Stimulated activated CD4-positive, alpha-beta T cell treated with anti-CD3 and anti-CD28 coated beads, Interleukin-15, amount 100 ng/mL, for 24 hours (primary cell): Measurements from ENCODE around the gene PTPN4.

Source experiments
- DNase-seq: peaks from one replicate; pipeline ENCODE4 v3.0.0-alpha.2; 2020

PTPN4 gene

GRCh38 chr2:119860924-119861323, 101.2 kb downstream of the PTPN4 start:
- DNase-seq, result no peak

DNA sequence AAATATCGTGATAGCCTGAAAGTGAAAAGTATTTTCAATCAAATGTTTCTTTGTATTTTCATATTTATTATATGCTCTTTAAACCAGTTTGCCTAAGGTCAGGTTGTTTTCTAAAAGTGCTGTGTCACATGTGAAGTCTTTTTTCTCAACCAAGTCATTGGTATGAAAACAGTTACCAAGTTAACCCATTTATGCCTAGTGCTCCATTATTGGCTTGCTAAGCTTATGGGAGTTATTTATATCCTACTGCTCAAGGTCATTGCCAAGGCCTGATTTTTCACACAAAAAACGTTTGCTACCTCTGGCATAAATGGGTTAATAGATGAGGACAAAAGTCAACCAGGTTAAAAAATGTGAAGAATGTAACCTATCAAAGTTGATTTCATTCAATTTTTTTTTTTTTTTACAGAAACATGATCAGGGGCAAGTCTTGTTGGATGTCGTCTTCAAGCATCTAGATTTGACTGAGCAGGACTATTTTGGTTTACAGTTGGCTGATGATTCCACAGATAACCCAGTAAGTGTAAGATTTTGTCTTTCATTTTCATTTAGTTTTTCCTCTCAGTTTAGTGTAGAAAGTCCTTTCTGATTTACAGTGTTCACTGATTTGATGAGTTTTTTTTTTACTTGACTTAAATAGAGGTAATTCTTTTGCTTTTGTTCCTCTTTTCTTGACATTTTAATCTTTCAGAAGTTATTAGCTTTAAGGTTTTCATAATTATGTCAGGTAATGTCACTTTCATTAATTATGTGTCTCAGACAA, 102.6 kb downstream of the PTPN4 start:
- DNase-seq, result no peak

DNA sequence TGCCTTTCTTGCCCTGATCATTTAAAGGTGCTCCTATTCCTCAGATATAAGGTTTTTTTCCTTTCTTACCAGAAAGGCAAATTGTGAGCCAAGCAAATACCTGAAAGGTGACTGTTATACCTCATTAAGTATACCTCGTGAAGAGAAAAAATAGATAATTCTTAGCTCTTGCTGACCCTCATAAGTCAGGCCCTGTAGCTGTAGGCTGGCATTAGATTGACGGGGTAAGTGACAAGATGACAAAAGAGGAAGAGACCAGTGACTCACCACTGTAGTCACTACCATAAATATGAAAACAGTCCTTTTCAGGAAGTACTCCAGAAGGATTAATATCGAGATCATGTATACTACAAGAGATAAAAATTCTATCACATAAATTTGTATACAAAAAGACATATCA, 104.6 kb downstream of the PTPN4 start:
- no peak for DNase-seq

GRCh38 chr2:119871725-119872124, 112.0 kb downstream of the PTPN4 start:
- no peak for DNase-seq

DNA sequence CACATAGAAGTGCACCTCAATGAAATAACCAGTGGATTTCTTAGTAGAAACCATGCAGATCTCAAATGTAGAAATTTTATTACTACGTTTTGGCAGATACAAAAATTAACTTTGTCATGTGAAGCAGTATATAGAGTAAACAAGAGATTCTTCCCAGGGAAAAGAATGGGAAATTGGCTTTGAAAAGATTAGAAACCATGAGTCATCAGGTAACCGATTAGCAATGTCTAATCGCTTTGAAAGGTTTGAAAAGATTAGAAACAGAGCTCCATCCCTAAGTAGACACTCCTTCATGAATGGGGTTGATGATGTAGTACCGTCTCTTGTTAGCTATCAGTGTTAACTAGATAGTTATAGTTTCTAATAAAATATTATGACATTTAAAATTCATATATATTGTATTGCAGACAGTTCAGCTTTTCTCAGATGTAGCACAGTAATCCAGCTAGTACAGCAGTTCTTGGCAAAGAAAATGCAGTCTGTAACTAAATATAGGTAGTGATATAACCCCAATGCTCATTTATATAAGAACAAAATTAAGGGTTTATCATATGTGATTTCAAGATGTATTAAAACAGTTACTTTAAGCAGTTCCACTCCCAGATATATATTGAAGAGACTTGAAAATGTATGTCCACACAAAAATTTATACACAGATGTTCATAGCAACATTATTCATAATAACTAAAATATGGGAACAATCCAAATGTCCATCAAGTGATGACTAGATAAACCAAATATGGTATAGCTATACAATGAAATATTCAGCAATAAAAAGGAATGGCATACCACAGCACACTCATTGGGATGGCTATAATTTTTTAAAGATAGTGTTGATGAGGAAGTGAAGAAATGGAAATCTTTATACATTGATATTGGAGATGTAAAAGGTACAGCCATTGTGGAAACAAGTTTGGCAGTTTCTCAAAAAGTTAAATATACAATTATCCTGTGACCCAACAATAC, 113.9 kb downstream of the PTPN4 start:
- no peak for DNase-seq

- no peak for DNase-seq
These were observed 119.8 kb downstream of the PTPN4 start for GRCh38 chr2:119879502-119879901.

- no peak for DNase-seq
These were observed 129.0 kb downstream of the PTPN4 start for GRCh38 chr2:119888680-119889079.

DNA sequence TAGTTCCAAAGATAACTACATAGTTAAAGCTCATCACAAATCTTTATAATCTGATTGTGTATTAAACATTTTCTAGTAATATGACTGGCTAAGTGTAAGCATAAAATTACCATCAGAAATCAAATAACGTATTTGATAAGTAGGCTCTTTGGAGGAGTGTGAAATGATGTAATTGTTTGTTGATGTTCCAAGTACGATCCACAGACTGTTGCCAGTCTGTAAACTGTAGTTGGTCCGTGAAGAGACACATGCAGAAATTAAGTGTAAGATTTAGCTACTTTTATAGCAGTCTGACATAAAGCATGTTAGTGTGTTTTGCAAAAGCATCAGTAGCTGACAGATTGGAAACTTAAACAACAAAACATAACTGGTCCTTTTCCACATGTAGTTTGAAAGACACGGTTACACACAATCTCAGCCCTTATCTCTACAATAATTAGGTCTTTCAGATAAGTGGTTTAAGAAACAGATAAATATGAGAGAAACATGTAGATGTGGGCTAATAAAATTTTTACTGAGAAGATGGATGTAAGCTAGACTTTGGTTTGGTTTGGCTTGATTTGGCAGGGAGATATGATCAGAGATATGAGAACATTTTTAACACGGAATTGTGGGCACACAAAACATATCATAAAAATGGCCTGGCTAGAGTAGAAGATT, 138.1 kb downstream of the PTPN4 start:
- DNase-seq, result no peak

DNA sequence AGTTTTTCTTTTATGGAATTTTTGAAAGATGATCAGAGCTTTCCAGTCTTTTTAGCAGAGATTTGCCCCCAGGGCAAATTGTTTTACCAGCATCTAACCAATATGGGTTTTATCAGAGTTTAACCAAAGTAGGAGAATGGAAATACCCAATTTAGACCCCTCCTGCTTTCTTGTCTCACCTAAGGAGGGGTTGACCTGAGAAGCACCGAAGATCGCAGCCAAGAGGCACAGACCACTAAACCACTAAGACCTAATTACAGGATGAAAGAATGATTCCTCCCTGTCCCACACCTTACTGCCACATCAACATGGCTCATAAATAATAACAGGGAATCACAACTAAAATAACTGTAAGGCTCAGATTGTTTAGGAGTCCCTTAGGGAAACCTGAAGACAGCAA, 141.3 kb downstream of the PTPN4 start:
- DNase-seq, result no peak

GRCh38 chr2:119910566-119910965, 150.8 kb downstream of the PTPN4 start:
- no peak for DNase-seq

DNA sequence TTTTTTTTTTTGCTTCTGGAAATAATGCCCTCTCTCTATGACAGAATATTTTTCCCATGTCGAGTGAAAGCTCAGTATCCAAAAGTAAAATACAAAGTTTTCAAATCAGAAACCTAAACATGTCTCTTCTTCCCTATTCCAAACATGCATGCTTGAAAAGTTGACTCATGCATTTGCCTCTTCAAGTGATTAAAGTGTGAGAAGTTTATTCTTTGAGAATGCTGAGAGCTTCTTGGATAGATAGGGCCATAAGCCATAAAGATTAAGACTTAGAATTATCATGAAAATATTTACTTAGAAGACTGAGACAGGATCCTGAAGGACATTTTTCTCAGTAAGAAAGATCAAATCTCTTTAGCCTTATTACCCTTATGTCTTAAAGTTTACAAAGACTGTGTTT, 154.5 kb downstream of the PTPN4 start:
- DNase-seq, result no peak

GRCh38 chr2:119921825-119922224, 162.1 kb downstream of the PTPN4 start:
- DNase-seq, result no peak

- no peak for DNase-seq
These were observed 163.0 kb downstream of the PTPN4 start for GRCh38 chr2:119922699-119923098.

GRCh38 chr2:119929537-119929936, 169.8 kb downstream of the PTPN4 start:
- DNase-seq, result no peak

DNA sequence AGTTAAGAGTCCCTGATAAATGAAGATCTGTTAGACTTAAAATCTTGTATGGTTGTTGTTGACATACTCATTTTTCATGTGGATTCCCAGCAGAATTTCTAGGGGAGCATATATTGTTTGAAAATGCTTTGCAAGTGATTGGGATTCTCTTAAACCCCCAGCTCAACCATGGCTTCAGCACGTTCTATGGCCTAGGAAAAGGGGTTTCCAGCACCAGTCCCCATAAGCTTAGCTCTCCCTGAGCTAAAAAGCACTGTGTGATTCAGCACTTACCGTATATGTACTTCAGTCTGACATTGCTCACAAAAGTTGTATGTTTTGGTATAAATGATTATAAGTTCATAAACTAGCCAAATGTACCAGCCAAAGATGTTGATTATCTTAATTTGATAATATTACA, 173.1 kb downstream of the PTPN4 start:
- no peak for DNase-seq

- no peak for DNase-seq
These were observed 174.6 kb downstream of the PTPN4 start for GRCh38 chr2:119934319-119934718.

DNA sequence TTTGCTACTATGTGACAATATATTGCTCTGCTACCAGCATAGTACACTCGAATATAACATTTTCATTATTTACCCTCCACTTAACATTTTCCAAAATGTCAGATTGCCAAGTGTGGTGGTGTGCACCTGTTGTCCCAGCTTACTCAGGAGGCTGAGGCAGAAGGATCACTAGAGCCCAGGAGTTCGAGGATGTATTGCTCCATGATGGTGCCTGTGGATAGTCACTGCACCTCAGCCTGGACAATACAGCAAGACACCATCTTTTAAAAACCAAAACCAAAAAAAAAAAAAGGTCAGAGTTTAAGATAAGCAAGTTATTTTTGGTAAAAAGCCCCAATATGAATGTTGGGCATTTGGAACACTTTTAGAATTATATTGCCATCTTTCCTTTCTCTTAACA, 178.0 kb downstream of the PTPN4 start:
- DNase-seq, result no peak

DNA sequence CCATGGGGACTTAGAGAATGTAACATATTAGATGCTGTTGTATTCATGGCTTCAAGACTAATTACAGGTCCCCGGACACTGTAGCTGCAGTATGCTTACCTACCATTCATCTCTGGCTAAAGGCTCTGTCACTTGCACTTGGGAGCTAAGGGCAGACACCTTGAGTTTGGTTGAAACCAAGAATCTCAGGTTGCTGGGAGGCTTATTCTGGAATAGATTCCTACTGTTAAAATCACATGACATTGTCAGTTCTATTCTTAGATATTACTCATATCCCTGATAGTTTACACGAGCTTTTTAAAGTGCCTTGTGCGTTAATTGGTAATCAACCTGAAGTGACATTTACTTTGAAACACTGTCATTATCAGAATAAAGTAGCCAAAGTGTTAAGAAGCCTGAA, 180.2 kb downstream of the PTPN4 start:
- DNase-seq, result no peak

GRCh38 chr2:119940856-119941255, 181.1 kb downstream of the PTPN4 start:
- DNase-seq, result no peak

- no peak for DNase-seq
These were observed 181.7 kb downstream of the PTPN4 start for GRCh38 chr2:119941388-119941787.

DNA sequence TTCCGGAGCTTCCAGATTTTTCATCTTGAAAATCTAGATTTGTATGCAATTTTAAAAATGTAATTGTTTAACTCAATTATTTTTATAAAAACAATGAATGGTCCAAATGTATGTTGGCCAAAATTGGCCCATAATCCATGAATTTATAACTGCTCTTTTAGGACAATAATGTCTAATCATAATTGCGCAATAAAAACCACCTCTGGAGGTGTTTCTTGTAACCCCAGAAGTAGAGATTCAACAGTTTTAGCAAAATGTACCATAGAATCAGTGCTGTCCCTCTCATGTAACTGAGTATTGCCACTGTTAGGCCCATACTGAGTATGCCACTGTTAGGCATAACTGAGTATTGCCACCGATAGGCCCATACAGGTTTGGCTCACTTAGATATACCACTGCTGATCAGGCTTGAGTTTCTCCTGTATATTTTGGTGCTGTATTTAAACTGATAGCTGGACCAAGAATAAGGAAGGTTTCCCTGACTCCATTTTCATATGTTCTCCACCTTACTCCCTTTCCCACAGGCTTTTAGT, 182.3 kb downstream of the PTPN4 start:
- DNase-seq, result no peak

DNA sequence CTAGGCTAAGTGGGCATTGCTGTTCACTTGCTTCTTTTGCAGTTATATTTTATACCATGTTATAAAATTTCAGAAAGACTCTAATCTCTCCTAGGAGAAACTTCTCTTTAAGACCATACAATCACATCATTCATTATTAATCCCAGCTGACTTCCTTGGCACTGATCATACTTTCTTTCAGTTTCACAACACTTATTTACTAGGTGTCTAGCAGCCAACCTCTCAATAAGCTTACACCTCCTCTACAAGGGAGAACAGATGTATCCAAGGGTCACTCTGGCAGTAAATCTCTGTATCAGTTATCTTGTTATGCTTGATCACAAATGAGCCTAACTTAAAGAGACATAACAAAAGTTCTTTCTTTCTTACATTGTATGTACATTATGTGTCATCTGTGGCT, 183.3 kb downstream of the PTPN4 start:
- DNase-seq, result no peak

GRCh38 chr2:119947535-119947934, 187.8 kb downstream of the PTPN4 start:
- DNase-seq, result no peak
